Measurements from ENCODE around the gene CHD6. TPM values are rescaled to one million over a fixed set of nuclear protein-coding genes. Genes with fewer than 3 reads are reported as not detected.

The CHD6 gene
- total and polyA plus RNA-seq, 4 donors, result 3.3 to 23.4 (median 18.2) TPM

DNA sequence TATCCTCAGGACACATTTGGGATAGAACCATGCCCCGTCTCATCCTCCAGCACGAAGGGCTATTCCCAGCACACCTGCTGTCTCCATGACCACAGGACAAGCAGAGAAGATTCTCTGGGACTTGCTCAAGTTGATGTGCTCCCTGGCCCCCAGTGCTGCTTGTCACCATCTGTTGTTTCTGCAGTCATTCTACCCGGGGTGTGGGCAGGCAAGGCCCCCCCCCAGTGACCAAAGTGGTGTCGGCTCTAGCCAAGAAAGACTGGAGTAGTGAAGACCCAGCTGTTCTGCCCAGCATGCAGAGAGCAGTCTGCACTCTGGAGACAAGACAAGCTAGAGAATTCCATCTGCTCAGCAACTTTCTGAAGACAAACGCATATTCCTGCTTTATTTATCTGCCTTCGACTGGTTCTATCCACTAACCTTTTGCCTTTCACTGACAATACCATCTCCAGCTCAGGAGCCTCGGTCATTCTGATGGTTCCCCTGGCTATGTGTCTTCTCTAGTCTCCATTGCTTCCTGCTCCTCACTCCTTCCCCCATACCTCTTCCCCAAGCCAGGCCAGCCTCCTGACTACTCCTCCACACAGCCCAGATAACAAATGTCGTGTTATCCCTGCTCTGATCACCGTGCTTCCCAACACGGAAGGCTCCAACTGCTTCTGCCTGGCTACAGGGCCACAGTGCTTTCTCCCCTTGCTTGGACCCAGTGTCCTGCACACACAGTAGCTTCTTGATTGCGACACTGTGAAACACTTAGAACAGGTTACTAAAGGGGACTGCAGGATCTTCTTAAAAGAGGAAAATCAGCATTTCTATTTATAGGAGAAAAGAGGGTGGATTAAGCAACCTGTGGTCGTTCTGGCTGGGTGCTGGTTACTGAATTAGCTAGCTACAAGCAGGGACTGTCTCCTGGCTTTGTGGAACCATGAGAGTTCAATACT, 164.9 kb downstream of the CHD6 start:
- H3K4me3 ChIP-seq (ENCODE audit: low read depth in 1 of 3, low read length in 3 of 3), result no peak overlapping the region
- whole genome bisulfite sequencing, result 90% methylated on average over 12 of the region's 12 CpGs
- H3K9me3 ChIP-seq (ENCODE audit: control insufficient read depth in 4 of 4, low read length in 3 of 4), result no peaks in the 10 kb centered on the region
- H3K9ac ChIP-seq (ENCODE audit: low read depth in 1 of 2, low read length in 2 of 2), result no peak overlapping the region
- H3K27me3 ChIP-seq (ENCODE audit: control insufficient read depth in 4 of 4, insufficient read depth in 4 of 4, low read length in 3 of 4), result no peaks in the 10 kb centered on the region
- no peaks in the 10 kb centered on the region for H3K4me1 ChIP-seq (ENCODE audit: control insufficient read depth in 4 of 4, insufficient read depth in 4 of 4, low read length in 3 of 4)
- no peak for DNase-seq (ENCODE audit: low spot score)
- peaks cover 8 to 76% (median 57%) of the 10 kb centered on the region in 4 donors for H3K36me3 ChIP-seq (ENCODE audit: control insufficient read depth in 4 of 4, insufficient read depth in 3 of 4, low read depth in 1 of 4, low read length in 3 of 4)
- TF ChIP-seq, protein P1, sequence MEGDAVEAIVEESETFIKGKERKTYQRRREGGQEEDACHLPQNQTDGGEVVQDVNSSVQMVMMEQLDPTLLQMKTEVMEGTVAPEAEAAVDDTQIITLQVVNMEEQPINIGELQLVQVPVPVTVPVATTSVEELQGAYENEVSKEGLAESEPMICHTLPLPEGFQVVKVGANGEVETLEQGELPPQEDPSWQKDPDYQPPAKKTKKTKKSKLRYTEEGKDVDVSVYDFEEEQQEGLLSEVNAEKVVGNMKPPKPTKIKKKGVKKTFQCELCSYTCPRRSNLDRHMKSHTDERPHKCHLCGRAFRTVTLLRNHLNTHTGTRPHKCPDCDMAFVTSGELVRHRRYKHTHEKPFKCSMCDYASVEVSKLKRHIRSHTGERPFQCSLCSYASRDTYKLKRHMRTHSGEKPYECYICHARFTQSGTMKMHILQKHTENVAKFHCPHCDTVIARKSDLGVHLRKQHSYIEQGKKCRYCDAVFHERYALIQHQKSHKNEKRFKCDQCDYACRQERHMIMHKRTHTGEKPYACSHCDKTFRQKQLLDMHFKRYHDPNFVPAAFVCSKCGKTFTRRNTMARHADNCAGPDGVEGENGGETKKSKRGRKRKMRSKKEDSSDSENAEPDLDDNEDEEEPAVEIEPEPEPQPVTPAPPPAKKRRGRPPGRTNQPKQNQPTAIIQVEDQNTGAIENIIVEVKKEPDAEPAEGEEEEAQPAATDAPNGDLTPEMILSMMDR (IDR thresholded peaks at IDR 0.05; ENCODE audit: low read depth, low read length, missing input control), result no peak
- TF ChIP-seq JUND (IDR thresholded peaks at IDR 0.05), result no peak
- no peak for TF ChIP-seq HNF4A (conservative IDR thresholded peaks at IDR 0.05)
- TF ChIP-seq EGR1 (IDR thresholded peaks at IDR 0.05; ENCODE audit: low read depth in 2 of 2), result no peak
- TF ChIP-seq REST (IDR thresholded peaks at IDR 0.05), result no peak
- no peak for TF ChIP-seq NR2F2 (IDR thresholded peaks at IDR 0.05)
- no peak for TF ChIP-seq RAD21 (IDR thresholded peaks at IDR 0.05)
- no peak for TF ChIP-seq TAF1 (conservative IDR thresholded peaks at IDR 0.05)
- TF ChIP-seq GABPA (IDR thresholded peaks at IDR 0.05 in 1 of 2, conservative IDR thresholded peaks at IDR 0.05 in 1 of 2), result no peak
- no peak for TF ChIP-seq ZBTB33 (IDR thresholded peaks at IDR 0.05)
- TF ChIP-seq, protein P2, sequence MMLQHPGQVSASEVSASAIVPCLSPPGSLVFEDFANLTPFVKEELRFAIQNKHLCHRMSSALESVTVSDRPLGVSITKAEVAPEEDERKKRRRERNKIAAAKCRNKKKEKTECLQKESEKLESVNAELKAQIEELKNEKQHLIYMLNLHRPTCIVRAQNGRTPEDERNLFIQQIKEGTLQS (IDR thresholded peaks at IDR 0.05), result no peak
- no peak for TF ChIP-seq RXRA (IDR thresholded peaks at IDR 0.05)
- no peak for TF ChIP-seq FOXA1 (IDR thresholded peaks at IDR 0.05)
- TF ChIP-seq HNF4G (IDR thresholded peaks at IDR 0.05), result no peak
- no peak for TF ChIP-seq FOXA2 (IDR thresholded peaks at IDR 0.05)
- TF ChIP-seq YY1 (IDR thresholded peaks at IDR 0.05), result no peak
- no peak for TF ChIP-seq SP1 (IDR thresholded peaks at IDR 0.05)
- TF ChIP-seq, protein P3, sequence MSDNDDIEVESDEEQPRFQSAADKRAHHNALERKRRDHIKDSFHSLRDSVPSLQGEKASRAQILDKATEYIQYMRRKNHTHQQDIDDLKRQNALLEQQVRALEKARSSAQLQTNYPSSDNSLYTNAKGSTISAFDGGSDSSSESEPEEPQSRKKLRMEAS (IDR thresholded peaks at IDR 0.05), result no peak
- H3K27ac ChIP-seq (ENCODE audit: low read depth in 1 of 2, low read length in 2 of 2), result no peak overlapping the region

Measured in liver (tissue), 9 donors.